ENCODE data around the gene IL17C.

The IL17C gene

DNA sequence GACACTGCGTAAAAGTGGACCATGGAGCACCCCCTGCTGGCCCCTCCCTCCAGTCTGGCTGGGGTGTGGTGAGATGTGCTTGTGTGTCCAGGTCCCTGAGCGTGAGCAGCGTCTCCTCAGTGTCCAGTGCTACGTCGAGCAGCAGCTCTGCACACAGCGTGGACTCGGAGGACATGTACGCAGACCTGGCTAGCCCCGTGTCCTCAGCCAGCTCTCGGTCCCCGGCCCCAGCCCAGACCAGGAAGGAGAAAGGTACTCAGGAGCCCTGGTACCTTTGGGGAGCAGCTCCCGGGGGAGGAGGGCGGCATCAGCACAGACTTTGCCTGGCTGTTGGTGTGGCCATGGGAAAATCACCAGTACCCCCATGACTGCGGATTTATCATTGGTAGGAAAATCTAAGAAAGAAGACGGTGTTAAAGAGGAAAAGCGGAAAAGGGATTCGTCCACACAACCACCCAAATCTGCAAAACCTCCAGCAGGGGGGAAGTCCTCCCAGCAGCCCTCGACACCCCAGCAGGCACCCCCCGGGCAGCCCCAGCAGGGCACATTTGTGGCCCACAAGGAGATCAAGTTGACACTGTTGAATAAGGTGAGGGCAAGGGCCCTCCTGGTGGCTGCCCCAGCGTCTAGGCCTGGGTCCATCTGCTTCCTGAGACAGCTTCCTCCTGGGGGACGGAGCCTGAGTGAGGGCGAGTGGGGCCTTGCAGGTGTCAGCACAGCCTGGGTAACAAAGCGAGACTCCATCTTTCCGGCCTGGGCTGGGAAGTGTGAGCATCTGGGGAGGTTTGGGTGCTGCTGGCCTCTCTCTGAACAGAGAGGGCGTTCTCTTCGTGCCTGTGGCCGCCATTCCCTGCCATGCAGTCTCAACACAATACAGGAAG lies 10.6 kb upstream of the IL17C start:
- DNase-seq (no peak), ATAC-seq (no peak)

DNA sequence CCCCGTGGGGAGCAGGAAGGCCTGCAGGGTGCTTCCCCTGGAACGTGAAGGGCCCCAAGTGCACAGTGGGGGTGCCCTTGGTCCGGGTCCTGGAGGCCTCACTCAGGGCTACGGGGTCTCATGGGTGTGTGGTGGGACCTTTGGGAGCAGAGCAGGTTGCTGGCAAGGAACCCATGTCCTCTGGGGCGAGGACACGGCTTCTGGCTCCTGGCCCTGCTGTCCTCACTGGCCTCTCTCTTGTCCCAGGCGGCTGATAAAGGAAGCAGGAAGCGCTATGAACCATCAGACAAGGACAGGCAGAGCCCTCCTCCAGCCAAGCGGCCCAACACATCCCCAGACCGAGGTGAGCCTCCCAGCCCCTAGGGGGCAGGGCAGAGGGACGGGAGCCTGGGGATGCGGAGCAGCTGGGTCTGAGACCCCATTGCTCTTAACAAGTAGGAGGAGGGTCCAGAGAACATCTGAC lies 9.8 kb upstream of the IL17C start:
- DNase-seq, result no peak
- ATAC-seq, result peak; percentile 33

DNA sequence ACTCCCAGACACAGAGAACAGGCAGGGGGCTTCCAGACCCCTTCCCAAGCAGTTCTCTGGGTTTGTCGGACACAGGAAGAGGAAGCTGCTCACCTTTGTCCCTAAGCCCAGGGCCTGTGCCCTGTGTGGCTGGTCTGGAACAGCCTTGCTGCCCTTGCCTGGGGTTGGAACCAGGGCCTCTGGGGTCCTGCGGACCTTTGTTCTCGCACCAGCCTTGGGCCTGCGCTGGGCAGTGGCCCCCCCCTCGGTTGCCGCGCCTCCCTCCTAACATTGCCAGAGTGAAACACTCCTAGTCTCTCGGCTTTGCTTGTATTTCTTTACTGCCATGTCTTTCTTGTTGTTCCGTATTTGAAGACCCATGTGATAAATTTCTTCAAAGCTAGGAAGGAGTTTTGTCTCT lies 8.5 kb upstream of the IL17C start:
- DNase-seq, result no peak
- ATAC-seq, result no peak

DNA sequence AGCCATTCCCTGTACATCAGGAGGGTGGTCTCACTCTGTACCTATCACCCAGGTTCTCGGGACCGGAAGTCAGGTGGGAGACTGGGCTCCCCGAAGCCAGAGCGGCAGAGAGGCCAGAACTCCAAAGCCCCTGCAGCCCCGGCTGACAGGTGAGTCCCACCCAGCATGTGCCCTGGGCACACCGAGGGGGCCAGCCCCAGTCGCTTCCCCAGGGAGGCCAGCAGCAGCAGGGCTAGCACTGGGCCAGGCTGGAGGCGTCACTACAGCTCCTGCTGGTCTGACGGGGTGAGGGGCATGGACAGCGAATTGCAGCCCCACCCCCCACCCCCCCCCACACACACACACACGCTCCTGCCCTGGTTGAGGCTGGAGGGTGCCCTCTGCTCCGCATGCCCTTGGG lies 7.9 kb upstream of the IL17C start:
- DNase-seq, result no peak

DNA sequence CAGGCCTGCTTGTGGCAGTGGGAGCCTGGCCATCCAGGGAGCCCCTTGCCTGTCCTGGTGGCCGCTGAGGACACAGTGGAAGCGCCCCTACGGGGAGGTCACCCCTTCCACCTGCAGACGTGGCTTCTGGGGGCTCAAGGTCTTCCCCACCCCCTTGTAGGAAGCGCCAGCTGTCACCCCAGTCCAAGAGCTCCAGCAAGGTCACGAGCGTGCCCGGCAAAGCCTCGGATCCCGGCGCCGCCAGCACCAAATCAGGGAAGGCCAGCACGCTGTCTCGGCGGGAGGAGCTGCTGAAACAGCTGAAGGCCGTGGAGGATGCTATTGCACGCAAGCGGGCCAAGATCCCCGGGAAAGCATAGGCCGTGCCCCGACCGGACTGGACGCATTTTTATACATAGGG lies 7.4 kb upstream of the IL17C start:
- DNase-seq, result no peak
- no peak for ATAC-seq

More for the DNA sequence above, 7.9 kb upstream of the IL17C start:
- no peak for ATAC-seq

DNA sequence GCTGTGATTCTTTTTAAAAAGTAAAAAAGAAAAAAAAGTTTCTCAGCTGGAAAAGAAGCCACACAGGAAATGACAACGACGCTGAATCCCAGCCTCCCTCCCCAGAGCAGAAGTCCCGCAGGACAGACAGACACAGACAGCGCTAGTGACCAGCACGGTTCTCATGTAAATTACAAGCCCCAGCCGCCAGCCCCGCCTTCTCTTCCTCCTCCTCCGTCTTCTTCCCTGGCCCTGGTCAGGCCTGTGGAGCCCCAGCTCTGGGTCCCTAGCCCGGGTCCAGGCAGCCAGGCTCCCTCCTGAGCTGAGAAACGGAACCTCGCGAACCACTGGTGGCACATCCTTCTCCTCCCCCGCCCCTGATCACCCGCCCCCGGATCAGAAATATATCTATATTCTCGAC lies 7.0 kb upstream of the IL17C start:
- DNase-seq (no peak), ATAC-seq (no peak)

DNA sequence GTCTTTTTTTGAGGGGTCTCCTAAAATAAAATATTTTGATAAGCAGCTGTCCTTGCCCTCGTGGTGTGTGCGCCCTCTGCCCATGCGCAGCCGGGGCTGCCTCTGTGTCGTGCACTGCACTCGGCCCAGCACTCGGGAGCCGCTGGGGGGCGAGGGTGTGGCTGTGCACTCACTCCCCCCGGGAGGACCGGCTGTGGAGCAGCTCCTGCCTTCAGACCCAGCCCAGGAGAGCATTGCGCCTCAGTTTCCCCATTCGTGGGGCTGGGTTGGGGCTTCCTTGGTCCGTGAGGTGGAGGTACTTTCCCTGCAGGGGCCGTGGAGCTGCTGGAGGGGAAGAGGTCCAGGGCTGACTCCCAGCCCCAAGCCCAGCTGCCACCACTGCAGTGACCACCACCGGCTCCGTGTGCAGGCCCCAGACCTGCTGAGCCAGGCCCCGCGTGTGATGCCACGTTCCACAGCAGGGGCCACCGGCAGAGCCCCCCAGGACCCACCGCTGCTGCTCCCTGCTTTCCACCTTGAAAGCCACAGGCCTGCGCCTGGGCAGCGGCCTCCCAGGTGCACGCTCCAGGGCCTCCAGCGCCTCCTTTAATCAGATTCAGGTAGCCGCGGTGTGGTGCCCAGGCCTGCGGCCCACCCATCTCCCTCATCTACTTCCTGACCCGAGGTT lies 6.3 kb upstream of the IL17C start:
- ATAC-seq (no peak), DNase-seq (no peak)

DNA sequence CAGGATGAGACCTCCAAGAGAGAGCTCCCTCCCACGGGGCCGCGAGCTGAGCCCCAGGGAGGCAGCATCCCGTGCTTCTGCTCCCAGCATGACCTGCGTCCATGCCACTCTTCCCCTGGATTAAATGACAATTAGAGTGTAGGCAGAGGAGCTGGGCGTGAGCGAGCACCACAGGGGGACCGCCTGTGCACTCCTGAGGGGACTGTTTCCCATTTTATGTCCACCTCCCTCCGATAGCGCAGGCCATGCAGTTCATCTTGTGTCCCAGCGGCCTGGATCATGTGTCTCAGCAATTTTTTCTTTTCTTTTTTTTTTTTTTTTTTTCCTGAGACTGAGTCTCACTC lies 5.8 kb upstream of the IL17C start:
- DNase-seq (no peak), ATAC-seq (no peak)

DNA sequence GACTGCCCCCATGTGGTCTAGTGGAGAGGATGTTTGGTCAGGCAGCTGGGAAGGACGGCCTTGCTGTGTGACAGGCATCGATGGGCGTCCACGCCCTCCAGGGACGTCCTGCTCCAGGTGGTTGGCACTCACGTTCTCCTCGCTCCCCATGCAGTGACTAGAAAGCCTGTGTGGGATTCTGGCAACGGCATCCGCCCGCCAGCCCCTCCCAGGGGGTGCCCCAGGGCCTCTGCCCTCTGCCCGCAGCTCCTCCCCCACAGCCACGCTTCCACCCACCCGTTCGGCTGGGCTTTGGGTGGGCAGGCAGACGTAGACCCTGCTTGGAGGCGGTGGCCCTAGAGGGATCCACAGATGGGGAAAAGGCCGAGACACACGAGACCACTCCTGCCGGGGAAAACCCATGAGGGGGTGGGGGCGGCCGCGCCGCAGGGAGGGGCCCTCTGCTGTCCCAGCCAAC lies 4.7 kb upstream of the IL17C start:
- ATAC-seq, result peak; percentile 44
- peak; percentile 80 for DNase-seq

DNA sequence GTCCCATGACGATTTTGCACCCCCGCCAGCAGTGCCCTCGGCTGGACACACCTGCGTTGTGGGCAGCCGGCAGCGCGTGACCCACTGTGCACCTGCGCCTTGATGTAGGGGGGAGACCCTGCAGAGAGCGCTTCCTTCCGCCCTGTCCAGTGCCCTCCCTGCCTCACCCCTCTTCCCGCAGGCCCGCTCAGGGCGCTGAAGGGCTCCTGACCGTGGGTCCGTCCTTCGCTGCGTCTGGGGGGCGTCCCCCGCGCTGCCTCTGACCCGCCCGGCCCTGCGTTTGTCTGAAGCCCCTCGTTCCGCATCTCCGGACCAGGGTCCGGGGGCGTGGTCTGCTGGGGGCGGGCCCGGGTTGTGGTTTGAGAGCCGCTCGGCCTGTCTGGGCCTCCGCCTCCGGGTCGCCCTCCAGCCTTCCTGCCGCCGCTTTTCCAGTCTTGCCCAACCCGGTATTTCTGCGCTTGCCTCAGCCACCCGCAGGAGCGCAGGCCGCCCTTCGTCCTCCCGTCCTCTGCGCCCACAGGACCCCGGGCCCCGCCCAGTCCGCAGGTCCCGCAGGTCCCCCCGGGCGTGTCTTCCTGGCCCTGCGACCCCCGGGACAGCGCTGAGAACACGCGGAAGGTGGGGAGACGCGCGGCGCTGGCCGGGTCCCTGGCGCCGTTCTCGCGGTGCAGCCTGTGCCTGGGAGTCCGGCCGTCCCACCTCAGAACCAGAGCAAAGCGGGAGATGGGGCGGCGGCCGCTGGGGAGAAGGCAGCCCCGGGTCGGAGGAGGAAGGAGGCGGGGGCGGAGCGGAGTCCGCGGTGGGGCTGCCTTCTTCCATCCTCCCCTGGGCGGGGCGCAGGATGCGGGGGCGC lies 4.0 kb upstream of the IL17C start:
- ATAC-seq, result peak; percentile 37
- peak; percentile 74 for DNase-seq

DNA sequence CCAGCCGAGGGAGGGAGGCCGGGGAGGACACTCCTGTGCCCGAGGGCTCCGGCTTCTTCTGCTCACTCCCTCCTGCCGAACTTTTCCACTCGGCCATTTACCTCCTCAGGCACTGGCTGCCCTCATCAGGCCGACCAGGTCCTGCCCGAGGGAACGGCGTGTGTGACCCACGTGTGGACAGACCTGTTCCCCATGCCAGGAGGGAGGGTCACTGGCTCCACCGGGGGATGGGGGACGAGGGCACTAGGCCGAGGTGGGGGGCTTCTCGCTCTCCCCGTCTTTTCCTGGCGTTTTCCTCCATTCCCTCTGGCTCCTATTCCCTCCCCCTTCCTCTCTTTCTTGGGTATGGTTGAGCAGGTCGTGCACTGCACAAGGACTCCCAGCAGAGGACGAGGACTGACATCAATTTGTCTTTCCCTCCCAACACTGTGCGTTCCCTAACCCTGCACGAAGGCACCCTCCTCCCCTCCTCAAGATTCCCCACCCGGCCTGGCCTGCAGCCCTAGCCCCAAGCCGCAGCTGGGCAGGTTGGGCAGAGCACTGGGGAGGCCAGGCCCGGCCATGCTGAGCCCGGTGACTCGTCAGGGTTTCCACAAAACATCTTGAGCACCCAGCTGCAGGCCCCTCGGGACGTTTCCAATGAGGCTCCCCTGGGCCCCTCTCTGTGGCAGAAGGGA lies 3.2 kb upstream of the IL17C start:
- DNase-seq (no peak), ATAC-seq (no peak)

DNA sequence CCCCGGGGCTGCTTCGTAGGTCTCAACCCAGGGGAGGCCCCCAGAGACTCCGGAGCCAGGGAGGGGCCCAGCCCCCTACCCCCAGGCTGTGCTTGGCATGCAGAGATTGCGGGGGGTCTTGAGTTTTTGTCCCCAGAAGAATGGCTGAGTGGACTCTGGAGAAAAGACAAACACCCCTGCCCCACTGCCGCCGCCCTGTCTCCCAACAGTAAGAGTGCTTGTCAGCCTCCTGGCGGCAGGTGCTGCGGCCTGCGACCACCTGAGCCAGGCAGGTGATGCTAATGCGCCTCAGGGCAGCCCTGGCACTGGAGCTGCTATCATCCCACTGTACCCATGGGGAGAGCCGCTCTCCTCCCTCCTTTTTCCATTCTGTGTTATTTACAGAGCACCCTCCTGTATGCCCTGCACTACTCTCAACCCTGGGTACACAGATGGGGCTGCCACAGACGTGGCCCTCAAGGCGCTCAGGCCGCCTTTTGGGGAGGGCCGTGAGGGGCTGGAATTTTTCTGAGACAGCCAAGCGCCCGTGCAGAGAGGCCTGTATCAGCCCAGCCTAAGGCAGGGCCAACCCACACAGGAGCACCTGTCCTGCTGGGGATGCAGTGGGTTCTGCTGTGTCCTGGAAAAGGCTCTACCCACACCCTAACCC lies 2.6 kb upstream of the IL17C start:
- ATAC-seq (no peak), DNase-seq (no peak)

DNA sequence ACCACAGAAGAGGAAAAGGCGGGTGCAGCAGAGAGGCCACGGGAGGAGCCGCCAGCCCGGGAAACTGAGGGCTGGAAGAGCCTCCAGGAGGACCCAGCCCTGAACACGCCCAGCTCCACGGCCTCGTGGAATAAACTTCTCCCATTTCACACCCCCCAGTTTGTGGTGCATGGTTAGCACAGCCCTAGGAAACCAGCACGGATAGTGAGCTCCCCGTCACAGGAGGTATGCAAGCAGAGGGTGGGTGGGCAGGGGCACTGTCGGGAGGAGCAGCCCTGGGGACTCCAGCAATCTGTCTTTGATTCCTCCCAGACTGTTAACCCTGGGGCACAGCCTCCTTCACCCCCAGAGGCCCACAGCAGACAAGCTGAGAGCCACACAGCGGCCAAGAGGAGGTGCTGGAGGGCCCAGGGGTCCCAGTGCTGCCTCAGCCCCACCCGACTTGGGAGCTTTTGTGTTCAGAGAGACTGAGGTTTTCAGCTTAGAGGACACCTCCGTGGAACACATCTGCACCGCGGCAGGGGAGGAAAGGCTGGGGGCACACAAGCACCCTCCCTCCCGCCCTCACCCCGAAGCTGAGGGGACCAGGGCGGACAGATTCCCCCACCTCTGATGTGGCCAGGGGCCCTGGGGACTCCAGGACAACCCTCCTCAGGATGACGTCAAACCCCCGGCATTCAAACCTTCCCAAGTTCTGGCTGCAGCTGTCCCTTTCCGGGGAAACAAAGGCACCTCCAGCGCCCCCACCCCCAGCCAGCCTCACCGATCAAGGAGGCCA lies 1.7 kb upstream of the IL17C start:
- no peak for ATAC-seq
- DNase-seq, result no peak

DNA sequence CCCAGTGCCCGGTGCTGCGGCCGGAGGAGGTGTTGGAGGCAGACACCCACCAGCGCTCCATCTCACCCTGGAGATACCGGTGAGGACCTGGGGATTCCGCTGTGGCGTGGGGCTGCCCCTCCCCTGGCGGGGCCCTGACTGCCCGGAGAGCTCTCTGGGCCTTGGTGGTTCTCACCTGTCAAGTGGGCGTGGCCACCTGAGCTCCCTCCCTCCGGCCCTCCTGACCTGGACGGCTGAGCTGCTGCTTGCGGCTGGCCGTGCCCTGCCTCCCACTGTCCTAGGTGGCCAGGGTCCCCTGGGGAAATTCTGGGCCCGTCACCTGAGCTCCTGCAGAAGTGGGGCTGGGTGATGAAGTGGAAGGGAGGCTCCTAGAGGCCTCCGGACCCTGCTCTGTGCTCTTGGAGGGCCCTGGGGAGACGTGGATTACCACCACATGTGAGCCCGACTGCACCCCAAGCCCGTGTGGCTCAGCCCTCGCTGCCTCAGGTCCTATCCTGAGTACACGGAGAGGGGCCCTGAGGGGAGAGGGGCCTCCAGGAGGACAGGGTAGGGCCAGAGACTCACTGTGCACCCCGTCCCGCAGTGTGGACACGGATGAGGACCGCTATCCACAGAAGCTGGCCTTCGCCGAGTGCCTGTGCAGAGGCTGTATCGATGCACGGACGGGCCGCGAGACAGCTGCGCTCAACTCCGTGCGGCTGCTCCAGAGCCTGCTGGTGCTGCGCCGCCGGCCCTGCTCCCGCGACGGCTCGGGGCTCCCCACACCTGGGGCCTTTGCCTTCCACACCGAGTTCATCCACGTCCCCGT lies 1.1 kb downstream of the IL17C start:
- ATAC-seq (no peak), DNase-seq (no peak)

DNA sequence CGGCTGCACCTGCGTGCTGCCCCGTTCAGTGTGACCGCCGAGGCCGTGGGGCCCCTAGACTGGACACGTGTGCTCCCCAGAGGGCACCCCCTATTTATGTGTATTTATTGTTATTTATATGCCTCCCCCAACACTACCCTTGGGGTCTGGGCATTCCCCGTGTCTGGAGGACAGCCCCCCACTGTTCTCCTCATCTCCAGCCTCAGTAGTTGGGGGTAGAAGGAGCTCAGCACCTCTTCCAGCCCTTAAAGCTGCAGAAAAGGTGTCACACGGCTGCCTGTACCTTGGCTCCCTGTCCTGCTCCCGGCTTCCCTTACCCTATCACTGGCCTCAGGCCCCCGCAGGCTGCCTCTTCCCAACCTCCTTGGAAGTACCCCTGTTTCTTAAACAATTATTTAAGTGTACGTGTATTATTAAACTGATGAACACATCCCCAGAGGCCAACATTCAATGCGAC lies 1.7 kb downstream of the IL17C start:
- no peak for ATAC-seq
- DNase-seq, result no peak

DNA sequence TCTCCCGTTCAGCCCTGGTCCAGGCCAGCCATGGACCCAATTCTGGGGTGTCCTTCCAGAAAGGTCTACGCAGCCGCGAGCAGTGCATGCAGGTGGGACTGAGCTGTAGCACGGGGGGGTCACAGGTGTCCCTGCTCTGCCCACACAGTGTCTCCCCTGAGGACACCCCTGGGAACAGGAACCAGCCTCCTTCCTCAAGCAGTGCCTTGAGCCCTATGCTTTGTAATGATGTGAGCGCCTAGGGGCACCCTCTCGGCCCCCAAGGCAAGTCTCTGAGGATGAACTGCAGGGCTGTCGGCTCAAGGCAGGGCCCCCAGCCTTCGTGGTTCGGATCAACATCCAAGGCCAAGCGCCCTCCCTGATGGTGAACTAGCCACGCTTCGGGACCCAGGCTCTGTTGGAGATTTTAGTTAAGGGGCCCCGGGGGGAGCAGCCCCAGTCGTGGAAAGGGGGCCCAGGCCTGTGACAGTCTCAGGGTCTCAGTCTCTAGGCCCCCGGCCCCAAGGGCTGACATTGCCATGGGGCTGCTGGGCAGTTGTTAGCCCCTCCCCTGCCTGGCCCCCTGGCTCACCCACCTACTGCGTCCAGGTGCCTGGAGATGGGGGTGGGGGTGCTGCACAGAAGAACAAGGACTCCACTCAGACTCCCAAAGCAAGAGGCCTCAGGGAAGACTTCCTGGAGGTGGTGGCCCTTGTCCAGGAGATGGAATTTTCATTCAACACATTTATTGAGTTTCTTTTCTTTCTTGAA lies 2.3 kb downstream of the IL17C start:
- DNase-seq (no peak), ATAC-seq (no peak)

DNA sequence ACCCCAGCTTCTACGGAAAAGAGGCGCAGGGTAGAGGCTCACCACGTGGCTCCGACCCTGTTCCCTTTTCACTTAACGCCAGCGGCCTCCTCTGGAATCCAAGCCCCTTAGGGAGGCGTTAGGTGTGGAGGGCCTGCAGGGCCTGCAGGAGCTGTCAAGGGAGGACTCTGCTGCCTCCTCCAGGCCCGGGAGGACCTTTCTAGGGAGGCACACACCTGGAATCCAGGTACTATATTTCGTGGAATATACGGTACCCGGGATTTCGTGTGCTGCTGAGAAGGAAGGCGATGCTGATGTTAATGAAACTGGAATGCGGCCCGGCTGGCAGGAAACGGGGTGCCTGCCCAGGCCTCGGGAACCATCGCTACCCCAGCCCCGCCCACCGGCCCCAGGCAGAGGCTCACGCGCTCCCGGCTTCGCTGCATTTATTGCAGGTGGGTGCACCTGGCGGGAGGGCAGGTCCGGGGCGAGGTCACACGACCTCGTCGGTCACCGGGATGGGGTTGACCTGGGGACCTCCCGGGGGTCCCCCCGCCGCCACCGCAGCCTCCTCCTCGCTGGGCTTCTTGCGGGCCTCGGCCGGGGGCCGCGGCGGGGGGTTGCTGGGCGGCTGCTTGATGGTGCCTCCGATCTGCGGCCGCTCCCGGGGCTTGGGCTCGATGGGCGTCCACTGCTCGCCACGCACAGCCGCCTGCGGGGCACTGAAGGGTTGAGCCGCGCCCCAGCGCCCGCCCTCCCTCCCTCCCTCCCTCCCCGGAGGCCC lies 4.7 kb downstream of the IL17C start:
- no peak for ATAC-seq

DNA sequence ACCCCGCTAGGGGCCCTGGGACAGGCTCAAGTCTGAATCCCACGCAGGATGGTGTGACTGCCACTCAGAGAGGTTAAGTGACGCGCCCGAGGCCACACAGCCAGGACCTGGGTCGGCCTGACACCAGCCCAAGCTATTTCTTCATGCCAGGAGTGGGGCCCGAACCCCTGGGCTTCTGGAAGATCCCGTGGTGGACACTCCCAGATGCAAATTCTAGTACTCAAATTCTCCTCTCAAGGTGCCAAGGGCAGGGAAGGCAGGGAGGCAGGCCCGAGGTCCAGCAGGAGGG lies 5.2 kb downstream of the IL17C start:
- no peak for DNase-seq
- ATAC-seq, result no peak

More for the DNA sequence above, 4.7 kb downstream of the IL17C start:
- no peak for DNase-seq

DNA sequence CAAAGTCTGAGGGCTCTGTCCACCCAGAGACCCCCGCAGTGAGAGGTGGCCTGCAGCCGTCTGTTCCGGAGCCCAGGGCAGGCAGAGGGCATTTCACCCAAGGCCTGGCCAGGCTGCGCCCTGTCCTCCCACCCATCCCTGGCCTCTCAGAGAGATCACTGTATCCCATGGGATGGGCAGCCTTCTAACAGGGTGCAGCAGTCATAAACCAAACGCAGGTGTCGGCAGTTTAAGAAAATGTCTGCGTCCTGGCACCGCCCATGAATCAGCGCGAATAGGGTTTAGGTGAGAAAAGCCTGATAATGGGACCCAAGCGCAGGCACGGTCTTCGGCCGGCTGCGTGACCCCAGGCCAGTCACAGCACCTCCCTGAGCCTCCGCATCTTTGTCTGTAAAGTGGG lies 7.1 kb downstream of the IL17C start:
- ATAC-seq (no peak), DNase-seq (no peak)
